IPS-18a (cell line): ENCODE data around the gene ATF1.
"Not testable (repeated sequence)": the region's sequence is repeated elsewhere in the genome, so short reads cannot be mapped to it uniquely, and the experiment has no call there.

Experiments
- H3K27ac ChIP-seq: one replicate; pipeline ENCODE4 v1.5.1; 2013; ENCODE audit warnings: low read length
- H3K27me3 ChIP-seq: one replicate; pipeline ENCODE4 v1.6.1; 2013; ENCODE audit warnings: mild to moderate bottlenecking, low read length; ENCODE audit not compliant: control insufficient read depth, insufficient read depth
- H3K36me3 ChIP-seq: one replicate; pipeline ENCODE4 v1.6.1; 2013; ENCODE audit warnings: low read depth, low read length; ENCODE audit not compliant: control insufficient read depth
- H3K4me1 ChIP-seq: one replicate; pipeline ENCODE4 v1.6.1; 2013; ENCODE audit warnings: low read depth, low read length; ENCODE audit not compliant: control insufficient read depth
- H3K4me3 ChIP-seq: one replicate; pipeline ENCODE4 v1.5.1; 2013; ENCODE audit warnings: low read length
- H3K9ac ChIP-seq: one replicate; pipeline ENCODE4 v1.6.1; 2013; ENCODE audit warnings: mild to moderate bottlenecking, low read length, moderate library complexity
- H3K9me3 ChIP-seq: one replicate; pipeline ENCODE4 v1.6.1; 2013; ENCODE audit warnings: low read depth, low read length; ENCODE audit not compliant: control insufficient read depth

ATF1 gene

DNA sequence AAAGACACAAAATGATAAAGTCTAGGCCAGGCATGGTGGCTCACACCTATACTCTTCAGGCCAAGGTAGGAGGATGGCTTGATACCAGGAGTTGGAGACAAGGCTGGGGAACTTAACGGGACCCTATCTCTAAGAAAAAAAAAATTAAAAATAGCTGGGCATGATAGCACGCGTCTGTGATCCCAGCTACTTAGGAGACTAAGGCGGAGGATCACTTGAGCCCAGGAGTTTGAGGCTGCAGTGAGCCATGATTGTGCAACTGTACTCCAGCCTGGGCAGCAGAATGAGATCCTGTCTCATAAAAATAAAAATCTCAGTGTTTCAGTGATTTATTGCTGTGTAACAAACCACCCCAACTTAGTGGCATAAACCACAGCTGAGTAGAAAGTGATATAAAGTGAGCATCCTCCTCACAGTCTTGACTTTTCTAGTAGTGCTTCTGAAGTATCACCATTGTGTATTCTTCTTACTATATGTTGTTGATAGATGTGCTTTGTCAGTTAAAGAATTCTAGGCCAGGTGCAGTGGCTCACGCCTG, 10.6 kb upstream of the ATF1 start:
- H3K4me3 ChIP-seq, result no peak overlapping the region
- H3K9me3 ChIP-seq, result no peaks in the 10 kb centered on the region
- H3K36me3 ChIP-seq, result no peaks in the 10 kb centered on the region
- no peaks in the 10 kb centered on the region for H3K4me1 ChIP-seq
- H3K9ac ChIP-seq, result no peak overlapping the region
- H3K27ac ChIP-seq, result no peak overlapping the region
- no peaks in the 10 kb centered on the region for H3K27me3 ChIP-seq

GRCh38 chr12:50764286-50765094, 589 bp downstream of the ATF1 start:
- H3K9me3 ChIP-seq, result no peaks in the 10 kb centered on the region
- peaks cover 4% of the 10 kb centered on the region for H3K4me1 ChIP-seq
- peak overlapping the region; percentile 79 for H3K9ac ChIP-seq
- H3K36me3 ChIP-seq, result no peaks in the 10 kb centered on the region
- peak overlapping the region; percentile 80 for H3K27ac ChIP-seq
- H3K27me3 ChIP-seq, result no peaks in the 10 kb centered on the region
- H3K4me3 ChIP-seq, result peak overlapping the region; percentile 87

DNA sequence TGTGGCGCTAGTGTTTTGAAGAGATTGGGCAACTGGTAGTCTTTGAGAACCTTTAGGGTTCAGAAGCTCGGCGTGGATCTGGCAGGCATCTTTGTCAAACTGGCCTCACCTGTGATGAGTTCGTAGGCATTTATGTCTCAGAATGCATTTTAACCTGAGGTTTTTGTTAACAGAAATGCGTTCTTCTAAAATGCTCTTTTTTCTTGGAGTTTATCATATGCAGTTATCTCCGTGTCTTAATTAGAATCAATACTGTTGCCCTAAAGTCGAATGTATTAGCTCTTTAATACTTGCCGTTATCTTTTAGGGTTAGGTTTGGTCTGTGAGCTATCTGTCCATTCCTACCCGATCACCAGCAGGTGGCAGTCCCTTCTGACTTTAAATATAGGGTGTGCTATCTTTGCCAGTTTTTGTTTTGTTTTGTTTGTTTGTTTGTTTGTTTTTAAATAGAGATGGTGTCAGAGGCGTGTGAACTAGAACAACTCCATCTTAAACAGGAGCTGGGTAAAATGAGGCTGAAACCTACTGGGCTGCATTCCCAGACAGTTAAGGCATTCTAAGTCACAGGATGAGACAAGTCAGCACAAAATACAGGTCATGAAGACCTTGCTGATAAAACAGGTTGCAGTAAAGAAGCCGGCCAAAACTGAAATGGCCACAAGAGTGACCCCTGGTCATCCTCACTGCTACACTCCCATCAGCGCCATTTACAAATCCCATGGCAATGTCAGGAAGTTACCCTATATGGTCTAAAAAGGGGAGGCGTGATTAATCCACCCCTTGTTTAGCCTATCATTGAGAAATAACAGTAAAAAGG, 1.4 kb downstream of the ATF1 start:
- Histone ChIP-seq H3K9me3 (no peaks in the 10 kb centered on the region), H3K4me1 (peaks cover 4% of the 10 kb centered on the region), H3K27ac (no peak overlapping the region), H3K36me3 (no peaks in the 10 kb centered on the region), H3K4me3 (peak overlapping the region; percentile 87), H3K9ac (peak overlapping the region; percentile 79), H3K27me3 (no peaks in the 10 kb centered on the region)

DNA sequence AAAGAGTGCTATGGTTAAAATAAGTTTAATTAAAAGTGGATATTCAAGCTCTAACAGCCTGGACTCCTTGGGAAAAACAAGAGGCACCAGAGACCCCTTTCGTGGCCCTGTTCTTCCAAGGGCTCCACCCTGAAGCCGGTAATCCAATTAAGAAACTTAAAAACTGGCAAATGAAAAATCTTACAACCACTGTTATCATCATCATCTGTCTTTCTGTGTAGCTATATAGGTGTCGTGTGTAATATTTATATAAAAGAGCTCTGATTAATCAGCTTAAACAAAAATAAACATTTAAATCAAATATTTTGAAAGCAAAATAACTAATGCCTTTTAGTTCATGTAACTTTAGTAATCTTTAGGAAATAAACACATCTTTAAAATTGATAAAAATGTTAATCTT, 4.5 kb downstream of the ATF1 start:
- Histone ChIP-seq H3K36me3 (peaks cover 3% of the 10 kb centered on the region), H3K27me3 (no peaks in the 10 kb centered on the region), H3K4me1 (no peaks in the 10 kb centered on the region), H3K9me3 (no peaks in the 10 kb centered on the region), H3K4me3 (no peak overlapping the region), H3K9ac (no peak overlapping the region), H3K27ac (no peak overlapping the region)

- H3K27me3 ChIP-seq, H3K4me3 ChIP-seq, H3K9ac ChIP-seq, H3K36me3 ChIP-seq, H3K9me3 ChIP-seq, H3K27ac ChIP-seq, H3K4me1 ChIP-seq: not testable (repeated sequence)
Measured at GRCh38 chr12:50768813-50769212, 4.9 kb downstream of the ATF1 start.

GRCh38 chr12:50771409-50771808, 7.5 kb downstream of the ATF1 start:
- H3K27ac ChIP-seq, result no peak overlapping the region
- H3K27me3 ChIP-seq, result no peaks in the 10 kb centered on the region
- no peak overlapping the region for H3K9ac ChIP-seq
- no peak overlapping the region for H3K4me3 ChIP-seq
- no peaks in the 10 kb centered on the region for H3K4me1 ChIP-seq
- no peaks in the 10 kb centered on the region for H3K9me3 ChIP-seq
- H3K36me3 ChIP-seq, result peaks cover 3% of the 10 kb centered on the region

DNA sequence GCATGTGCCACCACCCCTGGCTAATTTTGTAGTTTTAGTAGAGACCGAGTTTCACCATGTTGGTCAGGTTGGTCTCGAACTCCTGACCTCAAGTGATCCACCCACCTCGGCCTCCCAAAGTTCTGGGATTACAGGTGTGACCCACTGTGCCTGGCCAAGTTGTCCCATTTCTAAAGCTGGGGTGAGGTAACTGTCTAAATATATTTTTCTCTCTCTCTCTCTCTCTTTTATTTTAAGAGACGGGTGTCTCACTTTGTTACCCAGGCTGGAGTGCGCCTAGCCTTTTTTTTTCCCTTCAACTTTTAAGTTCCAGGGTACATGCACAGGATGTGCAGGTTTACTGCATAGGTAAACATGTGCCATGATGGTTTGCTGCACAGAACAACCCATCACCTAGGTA, 8.6 kb downstream of the ATF1 start:
- Histone ChIP-seq H3K4me3 (no peak overlapping the region), H3K27me3 (no peaks in the 10 kb centered on the region), H3K36me3 (peaks cover 3% of the 10 kb centered on the region), H3K9ac (no peak overlapping the region), H3K9me3 (no peaks in the 10 kb centered on the region), H3K4me1 (no peaks in the 10 kb centered on the region), H3K27ac (no peak overlapping the region)

GRCh38 chr12:50772877-50773276, 9.0 kb downstream of the ATF1 start:
- H3K27ac ChIP-seq, result no peak overlapping the region
- no peak overlapping the region for H3K9ac ChIP-seq
- no peak overlapping the region for H3K4me3 ChIP-seq
- H3K4me1 ChIP-seq, result no peaks in the 10 kb centered on the region
- H3K27me3 ChIP-seq, result no peaks in the 10 kb centered on the region
- H3K9me3 ChIP-seq, result no peaks in the 10 kb centered on the region
- peaks cover 3% of the 10 kb centered on the region for H3K36me3 ChIP-seq

GRCh38 chr12:50775251-50775650, 11.3 kb downstream of the ATF1 start:
- H3K36me3 ChIP-seq, result peaks cover 3% of the 10 kb centered on the region
- no peak overlapping the region for H3K27ac ChIP-seq
- no peaks in the 10 kb centered on the region for H3K4me1 ChIP-seq

DNA sequence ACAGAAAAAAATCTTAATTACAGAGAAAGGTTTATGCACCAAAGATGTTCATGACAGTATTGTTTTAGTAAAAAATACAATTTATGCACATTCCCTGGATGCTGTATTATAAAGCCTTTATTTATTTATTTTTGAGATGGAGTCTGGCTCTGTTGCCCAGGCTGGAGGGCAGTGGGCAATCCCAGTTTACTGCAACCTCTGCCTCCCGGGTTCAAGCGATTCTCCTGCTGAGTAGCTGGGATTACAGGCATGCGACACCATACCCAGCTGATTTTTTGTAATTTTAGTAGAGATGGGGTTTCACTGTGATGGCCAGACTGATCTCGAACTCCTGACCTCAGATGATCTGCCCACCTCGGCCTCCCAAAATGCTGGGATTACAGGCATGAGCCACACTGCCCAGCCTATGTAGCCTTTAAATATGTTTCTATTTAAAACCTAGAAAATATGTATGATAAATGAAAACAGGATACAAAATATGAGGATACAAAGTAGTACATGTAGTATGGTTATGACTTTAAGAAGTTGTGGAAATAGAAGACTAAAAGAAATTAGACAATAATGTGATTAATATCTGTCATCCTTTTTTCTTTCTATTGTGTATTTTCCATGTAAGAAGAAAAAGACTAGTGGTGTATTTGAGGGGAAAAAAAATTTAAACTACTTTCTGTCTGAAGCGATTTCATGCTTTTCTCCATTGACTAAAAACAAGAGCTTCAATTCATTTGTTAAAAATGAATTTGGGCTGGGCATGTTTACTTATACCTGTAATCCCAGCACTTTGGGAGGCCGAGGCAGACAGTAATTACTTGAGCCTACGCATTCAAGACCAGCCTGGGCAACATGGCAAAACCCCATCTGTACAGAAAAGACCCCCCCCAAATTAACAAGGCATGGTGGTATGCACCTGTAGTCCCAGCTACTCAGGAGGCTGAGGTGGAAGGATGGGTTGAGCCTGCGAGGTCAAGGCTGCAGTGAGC, 13.1 kb downstream of the ATF1 start:
- H3K4me1 ChIP-seq, result no peaks in the 10 kb centered on the region
- no peak overlapping the region for H3K4me3 ChIP-seq
- no peak overlapping the region for H3K9ac ChIP-seq
- no peaks in the 10 kb centered on the region for H3K9me3 ChIP-seq
- H3K27me3 ChIP-seq, result no peaks in the 10 kb centered on the region
- H3K36me3 ChIP-seq, result peaks cover 4% of the 10 kb centered on the region
- no peak overlapping the region for H3K27ac ChIP-seq

More at GRCh38 chr12:50775251-50775650, 11.3 kb downstream of the ATF1 start:
- Histone ChIP-seq H3K4me3 (no peak overlapping the region), H3K9ac (no peak overlapping the region), H3K9me3 (no peaks in the 10 kb centered on the region), H3K27me3 (no peaks in the 10 kb centered on the region)
